ENCODE results near the gene SLC25A33.
A peak's percentile ranks its signal among the peaks of the same experiment; 100 is the strongest.

The SLC25A33 gene

DNA sequence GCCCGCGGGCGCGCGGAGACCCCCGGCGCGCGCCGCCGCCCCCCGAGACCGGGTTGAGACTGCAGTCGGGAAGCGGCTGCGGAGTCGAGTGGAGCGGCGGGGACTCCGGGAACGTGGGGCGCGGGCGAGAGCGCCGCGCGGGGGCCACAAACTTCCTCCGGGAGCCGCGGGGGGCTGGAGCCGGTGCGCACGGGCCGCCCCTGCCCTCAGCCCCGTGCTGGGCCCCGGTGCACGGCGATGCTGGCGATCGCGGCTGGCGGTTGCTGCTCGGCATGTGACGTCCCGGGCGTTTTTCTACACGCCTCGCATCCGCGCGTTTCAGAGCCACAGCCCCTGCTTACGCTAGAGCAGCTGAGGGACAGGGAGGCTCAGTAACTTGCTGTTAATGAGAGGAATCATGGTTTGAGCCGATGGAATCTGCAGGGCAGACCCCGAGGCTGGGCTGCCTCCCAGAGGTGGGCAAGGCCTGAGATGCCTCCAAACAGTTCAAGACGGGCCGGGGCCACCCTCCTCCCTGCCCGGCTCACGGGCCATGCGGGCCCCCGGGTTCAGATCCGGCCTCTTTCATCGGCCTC lies 50.0 kb downstream of the SLC25A33 start:
- peak; percentile 47 for DNase-seq (ENCODE audit: low spot score)

DNA sequence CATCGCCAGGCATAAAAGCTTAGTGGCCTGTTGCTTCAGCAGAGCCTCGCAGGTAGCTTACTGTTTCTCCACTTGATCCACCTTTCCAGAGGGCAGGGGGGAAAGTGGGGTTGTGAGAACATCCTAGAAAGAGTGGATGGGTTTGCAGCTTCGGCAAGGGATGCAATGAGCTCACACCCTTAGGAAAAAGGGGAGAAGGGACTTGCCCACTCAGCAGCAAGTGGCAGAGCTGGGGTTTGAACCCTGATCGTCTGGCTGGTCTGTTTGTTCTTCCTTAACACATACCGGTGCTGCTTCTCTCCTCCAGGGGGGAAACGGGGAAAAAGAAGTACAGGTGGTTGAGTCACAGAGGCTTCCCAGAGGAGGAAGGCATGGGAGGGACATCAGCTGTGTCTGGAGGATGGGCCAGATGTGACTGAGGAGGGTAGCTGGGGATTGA lies 50.5 kb downstream of the SLC25A33 start:
- no peak for DNase-seq (ENCODE audit: low spot score)

DNA sequence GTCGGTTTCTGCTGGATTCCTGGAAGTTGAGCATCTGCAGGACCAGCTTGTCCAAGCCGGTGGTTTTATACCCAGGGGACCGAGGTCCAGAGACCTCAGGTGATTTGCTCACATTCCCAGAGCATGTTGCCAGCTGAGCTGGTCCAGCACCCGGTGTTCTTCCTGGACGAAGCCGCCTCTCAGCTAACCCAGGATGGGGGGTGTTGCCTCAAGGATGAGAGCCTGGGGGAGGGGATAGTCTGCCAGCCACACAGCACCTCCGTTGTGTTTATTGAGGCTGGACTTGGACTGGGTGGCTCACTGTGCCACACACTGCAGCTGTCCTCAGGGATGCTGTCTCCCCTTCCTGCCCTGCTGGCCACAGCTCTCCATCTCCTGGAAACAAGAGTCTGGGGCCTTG lies 50.9 kb downstream of the SLC25A33 start:
- DNase-seq (ENCODE audit: low spot score), result no peak

DNA sequence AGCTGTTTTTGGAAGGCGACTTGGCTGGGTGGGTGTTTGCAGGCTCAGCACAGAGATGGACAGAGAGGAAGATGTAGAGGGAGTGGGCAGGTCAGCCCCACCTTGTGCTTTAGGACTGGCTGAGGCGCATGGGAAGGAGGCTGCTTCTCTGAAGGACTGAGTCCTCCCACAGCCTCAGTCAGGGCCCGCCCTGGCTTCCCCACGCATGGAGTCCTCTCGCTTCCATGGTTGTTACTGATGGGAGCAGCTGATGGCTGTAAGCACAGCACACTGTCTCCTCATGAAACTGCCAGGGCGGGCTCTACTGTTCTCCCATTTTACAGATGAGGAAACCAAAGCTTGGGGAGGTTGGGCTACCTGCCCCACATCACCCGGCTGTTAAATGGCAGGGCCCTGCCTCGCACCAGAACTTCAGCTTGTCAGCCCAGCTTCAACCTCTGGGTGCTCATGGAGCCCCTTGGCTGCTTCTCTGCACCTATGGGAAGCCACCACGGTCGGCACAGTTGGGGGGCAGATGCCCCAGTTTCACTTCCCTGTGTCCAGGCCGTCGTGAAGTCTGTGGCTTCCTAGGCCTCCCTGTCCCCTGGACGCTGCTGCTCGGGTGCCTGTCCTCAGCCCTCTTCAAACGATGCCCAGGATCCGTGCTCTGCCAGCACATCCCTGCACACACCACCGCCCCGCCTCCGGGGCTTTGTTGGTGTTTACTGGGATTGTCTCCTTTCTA lies 51.8 kb downstream of the SLC25A33 start:
- no peak for DNase-seq (ENCODE audit: low spot score)

DNA sequence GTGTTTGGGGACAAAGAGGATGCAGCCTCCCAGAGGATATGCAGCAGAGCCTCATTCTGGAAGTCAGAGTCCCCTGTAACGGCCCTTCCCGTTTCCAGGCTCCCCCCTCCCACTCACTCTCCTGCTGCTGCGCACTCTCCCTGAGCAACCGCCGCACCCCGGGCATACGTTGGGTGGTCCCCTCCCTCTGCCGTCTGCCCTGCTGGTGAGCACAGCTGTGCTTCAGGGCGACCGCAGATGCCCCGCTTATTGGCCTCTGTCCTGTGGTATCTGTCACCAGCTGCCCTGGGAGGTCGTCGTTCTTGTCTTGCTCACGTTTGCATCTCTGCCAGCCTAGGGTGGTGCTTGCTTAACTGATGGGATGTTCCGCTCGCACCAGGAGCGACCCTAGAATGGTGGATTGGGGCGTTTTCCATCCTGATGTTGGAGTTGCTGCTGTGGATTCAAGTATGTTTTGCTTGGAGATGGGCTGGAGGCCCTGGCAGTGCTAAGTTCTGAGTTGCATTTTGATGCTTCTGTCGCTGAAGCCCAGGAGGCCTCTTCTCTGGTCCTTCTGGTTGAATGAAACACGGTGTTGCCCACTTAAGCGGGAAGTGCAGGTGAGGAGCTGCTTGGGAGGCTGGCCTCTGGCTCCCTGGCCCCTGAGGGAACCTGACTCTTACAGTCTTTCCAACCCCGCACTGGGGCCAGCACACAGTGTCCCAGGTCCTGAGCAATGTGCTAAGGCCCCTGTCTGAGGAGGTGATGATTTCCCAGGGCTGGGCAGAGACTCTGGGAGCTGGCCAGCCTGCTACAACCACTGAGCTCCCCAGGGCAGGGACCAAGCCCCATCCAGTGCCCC lies 52.6 kb downstream of the SLC25A33 start:
- no peak for DNase-seq (ENCODE audit: low spot score)

DNA sequence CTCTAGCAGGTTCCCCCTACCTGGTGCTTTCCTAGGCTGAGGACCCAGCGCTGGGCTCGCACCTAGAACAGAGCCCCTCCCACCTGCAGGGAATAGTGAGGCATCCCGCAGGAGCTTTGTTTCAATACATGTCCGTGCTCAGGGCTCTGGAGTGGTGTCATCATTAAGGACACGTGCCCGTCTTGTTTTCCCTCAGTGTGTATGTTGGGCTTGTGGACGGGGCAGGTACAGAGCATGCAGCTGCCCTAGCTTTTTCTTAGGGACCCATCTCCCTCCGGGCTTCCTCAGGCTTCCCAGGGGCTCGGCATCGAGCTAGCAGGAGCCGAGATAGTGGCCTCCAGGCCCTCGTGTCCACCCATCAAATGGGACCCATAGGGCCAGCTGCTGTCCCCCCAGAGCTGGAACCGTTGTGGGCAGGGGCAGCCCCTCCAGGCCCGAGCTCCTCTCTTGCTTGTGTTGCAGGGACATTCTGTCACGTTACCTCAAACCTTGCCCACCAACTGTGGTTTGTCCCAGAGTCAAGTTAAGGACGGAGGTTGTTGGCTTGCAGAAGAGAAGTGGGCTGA lies 53.3 kb downstream of the SLC25A33 start:
- DNase-seq (ENCODE audit: low spot score), result peak; percentile 3

DNA sequence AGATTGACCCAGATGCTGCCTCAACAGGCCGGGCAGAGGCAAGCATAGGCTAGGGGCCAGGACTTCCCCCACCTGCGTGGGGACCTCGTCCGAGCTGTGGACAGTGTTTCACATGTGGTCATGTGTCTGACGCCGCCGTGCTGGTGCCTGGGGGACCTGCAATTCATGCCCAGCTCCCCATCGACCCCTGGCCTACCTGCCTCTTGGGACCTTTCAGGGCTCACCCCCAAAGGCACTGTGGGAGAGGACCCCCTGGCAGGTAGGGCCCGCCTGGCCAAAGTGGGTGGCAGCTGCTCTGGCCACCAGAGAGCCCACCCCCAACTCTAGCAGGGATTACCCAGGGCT lies 53.9 kb downstream of the SLC25A33 start:
- DNase-seq (ENCODE audit: low spot score), result no peak

DNA sequence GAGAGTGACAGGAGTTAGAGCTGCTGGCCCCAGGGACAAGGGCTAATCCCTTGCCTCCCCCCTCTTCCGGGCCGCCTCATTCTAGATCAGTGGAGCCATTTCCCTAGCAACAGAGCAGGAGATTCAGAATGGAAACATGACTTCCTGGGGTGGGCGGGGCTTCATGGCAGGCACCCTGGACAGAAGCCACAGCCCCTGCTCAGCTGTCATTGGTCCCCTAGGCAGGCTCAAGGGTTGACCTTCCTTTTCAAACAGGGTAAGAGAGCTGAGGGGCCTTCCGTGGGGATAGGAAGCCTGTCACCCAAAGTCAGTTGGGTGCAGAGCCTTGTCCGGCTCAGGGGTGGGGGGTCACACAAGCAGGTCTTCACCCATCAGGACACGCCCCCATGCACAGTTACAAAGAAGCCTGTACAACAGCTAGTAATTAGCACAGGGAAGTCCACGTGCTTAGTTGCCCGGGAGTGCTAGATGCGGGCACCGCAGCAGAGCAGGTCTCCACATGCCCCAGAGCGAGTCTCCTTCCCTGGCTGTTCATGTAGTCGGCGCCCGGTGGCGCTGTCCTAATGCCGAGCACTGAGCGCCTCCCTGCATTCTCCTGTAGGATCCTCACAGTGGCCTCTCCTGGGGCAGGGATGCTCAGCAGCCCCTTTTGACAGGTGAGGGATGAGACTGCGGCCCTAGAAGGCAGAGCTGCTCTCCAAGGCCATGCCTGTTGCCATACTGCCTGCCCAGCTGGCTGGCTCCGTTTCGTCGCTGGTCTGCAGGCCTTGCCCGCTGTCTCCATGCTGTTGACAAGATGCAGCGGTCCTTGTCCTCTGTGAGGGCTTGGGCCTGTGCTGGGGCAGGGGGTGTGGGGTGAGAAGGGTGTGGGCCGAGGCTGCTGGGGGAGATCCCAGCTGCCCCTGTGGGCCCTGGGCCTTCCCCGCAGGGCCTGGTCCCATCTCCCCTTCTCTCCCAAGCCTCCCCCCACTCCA lies 54.5 kb downstream of the SLC25A33 start:
- DNase-seq (ENCODE audit: low spot score), result peak; percentile 91

DNA sequence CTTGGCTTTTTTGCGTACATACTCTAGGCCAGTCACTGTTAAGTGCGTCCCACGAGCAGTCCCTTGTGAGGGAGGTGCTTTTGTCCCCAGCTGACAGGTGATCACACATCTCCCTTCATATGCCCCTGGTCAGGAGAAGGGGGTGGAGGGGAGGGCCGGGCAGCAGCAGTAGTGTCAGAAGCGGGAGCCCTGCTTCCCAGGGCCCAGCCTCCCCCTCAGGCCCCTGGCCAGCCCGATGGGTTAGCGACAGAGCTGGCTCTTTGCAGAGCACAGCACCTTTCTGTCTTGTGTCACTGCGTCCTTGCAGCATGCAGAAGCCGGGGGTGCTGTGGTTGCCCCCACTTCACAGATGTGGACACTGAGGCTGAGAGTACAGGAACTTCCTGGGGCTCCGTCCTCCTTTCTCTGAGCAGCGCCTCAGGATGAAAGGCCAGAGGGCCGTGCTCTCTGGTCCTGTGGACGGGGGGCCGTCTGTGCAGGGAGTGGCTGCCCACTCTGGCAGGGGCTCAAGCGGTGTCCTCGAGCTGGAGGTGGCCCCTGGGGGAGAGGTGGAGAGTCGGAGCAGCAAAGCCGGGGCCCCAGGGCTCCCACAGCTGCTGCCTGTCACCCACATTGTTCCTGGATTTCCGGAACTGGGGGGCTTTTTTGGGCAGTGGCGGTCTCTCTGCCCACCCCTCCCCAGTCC lies 55.3 kb downstream of the SLC25A33 start:
- peak; percentile 4 for DNase-seq (ENCODE audit: low spot score)

DNA sequence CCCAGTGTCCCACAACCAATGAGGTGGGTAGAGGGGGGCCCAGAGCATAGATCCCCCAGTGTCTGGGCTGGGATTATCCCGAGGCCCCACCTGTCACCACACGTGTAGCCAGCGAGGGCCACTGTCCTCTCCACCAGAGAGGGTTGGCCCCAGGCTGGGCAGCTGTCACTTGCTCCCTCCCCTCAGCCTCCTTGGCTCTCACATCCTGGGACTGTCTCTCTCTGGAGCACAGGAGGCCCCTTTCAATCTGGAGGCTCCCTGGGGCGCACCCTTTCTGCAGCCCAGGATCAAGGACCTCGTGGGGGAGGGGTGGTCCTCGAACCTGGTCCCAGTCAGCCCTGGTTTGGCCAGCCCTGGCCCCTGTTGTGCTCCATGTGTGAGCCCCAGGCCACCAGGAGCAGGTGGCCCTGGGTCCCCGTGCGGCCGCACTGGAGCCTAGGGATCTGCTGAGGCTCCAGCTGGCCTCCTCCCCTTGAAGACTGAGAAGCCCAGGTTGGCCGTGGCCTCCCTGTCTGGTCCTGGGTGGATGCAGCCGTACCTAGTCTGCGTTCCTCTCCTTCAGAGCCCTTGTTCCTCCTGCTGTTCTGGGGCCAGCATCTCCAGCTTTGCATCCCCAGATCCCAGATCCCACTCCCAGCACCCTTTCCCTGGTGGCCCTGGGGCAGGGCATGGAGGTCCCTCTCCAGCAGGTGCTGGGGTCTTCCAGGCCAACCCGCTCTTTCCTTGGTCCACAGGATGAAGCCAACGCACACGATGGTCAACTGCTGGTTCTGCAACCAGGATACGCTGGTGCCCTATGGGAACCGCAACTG lies 56.1 kb downstream of the SLC25A33 start:
- DNase-seq (ENCODE audit: low spot score), result no peak

DNA sequence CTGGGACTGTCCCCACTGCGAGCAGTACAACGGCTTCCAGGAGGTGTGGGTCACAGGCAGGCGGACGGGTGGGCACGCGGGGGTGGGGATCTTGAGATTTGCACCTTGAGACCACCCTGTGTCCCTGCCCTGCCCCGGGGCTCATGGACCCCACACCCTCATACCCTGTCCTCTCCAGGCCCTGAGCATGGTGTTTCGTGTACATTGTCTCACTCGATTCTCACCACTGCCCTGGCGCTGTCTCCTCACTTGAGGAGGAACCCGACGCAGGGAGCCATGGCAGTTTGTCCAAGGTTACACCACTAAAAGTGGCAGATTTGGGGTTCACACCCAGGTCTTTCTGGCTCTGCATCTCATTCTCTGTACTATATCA lies 56.7 kb downstream of the SLC25A33 start:
- no peak for DNase-seq (ENCODE audit: low spot score)

DNA sequence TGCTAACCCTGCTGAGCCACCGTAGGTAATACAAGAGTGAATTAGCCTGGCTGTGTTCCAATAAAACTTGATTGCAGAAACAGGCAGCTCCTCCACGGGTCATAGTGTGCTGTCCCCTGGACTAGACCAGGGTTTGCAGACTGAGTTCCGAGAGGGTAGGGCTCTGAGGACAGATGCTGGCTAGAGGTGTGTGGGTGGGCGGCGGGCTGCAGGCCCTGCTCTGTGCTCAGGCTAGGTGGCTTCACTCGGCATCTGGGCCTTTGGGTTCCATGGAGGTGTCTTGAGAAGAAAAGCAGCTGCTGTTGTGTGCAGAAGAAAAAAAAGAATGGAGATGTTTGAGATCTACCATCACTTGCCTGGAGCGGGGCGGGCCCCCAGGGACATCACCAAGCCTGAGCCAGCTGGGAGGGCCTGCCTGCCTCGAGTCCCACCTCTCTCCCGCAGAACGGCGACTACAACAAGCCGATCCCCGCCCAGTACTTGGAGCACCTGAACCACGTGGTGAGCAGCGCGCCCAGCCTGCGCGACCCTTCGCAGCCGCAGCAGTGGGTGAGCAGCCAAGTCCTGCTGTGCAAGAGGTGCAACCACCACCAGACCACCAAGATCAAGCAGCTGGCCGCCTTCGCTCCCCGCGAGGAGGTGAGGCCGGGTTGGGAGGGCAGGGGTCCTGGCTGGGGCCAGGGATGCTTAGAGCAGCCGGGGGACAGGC lies 57.3 kb downstream of the SLC25A33 start:
- no peak for DNase-seq (ENCODE audit: low spot score)

DNA sequence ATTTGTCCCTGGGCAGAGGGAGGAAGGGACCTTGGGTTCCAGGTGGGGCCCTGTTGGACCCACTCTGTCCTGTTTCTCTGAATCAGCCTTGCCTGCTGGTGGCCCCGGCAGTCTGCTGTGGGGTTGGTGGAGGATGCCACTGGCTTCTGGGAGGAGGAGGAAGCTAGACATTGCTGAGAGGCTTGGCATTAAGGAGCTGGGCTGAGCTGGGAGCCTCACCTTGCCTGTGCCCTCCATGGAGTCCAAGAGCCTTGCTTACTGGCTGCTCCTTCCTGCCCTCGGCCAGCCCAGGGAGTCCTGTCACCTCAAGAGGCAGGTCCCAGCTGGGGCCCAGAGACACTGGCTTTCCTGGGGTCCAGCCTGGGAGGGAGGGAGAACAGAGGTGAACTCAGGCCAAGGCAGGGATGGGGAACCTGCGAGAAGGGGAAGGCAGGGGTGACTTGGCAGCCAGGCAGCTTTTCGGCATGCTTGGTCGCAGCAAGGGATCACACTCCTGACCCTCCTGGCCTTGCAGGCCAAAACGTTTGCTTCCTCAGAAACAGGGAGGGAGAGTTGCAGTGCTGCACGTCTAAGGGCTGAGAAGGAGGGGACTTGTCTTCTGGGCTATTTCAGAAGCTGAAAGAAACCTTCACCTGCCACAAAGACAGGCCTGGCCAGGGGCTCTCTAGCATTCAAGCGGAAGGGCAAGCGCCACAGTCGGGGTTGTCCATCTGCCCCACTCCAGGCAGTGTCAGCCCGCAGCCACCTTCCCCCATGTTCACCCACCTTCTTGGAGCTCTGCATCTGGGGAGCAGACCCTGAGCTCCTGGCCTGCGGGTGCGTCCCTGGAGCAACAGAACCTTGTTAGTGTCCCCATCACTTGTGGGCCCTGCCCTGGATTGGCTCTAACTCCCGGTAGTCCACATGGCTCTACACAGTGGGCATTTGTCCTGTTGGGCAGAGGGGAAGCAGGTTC lies 58.4 kb downstream of the SLC25A33 start:
- no peak for DNase-seq (ENCODE audit: low spot score)

DNA sequence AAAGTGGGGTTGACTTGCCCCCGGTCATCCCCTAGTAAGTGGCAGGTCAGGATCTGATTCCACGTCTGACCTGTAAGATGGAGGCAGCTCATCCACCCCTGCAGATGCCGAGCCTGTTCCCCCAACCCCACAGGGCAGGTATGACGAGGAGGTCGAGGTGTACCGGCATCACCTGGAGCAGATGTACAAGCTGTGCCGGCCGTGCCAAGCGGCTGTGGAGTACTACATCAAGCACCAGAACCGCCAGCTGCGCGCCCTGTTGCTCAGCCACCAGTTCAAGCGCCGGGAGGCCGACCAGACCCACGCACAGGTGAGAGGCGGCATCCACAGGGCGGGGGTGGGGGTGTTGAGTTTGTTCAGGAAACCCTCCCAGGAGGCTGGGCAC lies 59.0 kb downstream of the SLC25A33 start:
- DNase-seq (ENCODE audit: low spot score), result no peak

DNA sequence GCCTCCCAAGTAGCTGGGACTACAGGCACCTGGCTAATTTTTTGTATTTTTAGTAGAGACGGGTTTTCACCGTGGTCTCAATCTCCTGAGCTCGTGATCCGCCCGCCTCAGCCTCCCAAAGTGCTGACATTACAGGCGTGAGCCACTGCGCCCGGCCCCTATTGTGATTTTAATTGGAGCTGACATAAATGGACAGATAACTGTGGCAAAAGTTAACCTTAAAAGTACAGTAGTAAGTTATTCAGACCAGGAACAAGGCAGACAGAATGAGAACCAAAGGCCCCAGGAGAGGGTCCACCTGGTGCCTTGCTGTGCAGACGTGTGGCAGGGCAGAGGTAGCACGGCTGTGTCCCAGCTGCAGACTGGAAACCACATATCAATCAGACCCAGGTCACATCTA lies 60.5 kb downstream of the SLC25A33 start:
- DNase-seq (ENCODE audit: low spot score), result no peak

DNA sequence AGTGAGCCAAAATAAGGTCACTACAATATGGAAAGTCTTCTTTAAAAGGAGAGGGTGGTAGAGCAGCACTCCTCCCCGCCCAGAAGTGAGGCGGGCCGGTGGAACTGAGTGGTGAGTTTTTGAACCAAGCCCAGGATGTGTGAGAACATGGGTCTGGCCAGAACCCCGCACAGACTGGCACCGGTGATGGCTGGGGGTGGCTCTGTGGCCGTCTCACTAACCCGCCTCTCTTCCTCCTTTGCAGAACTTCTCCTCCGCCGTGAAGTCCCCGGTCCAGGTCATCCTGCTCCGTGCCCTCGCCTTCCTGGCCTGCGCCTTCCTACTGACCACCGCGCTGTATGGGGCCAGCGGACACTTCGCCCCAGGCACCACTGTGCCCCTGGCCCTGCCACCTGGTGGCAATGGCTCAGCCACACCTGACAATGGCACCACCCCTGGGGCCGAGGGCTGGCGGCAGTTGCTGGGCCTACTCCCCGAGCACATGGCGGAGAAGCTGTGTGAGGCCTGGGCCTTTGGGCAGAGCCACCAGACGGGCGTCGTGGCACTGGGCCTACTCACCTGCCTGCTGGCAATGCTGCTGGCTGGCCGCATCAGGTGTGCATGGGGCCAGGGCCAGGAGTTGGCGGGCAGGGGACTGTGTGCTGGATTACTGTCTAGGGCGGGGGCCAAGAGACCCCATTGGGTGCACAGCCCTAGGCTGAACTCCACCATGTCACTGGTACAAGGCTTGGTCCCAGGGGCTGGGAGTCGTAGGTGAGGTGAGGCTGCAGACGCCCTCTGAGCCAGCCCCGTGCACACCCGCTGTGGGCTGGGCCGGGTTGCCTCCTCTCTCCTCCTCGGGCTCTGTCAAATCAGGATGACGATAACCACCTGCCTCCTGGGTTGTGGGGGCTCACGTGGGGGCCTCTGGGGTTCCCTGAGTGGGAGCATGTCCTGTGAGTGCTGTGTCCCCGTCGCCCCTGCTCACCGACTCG lies 61.9 kb downstream of the SLC25A33 start:
- no peak for DNase-seq (ENCODE audit: low spot score)

All from iPS-NIHi11 (cell line).